Endometrium (tissue), 2 donors: Measurements from ENCODE around the gene ZPLD1.

Experiments
- FAIRE-seq: peaks from 2 replicates; lab custom pipeline; 2012; peaks lifted over from hg19 to GRCh38; lab: Jason Lieb, UNC
- donor health status: control.
- donor health status: control.

Gene ZPLD1

DNA sequence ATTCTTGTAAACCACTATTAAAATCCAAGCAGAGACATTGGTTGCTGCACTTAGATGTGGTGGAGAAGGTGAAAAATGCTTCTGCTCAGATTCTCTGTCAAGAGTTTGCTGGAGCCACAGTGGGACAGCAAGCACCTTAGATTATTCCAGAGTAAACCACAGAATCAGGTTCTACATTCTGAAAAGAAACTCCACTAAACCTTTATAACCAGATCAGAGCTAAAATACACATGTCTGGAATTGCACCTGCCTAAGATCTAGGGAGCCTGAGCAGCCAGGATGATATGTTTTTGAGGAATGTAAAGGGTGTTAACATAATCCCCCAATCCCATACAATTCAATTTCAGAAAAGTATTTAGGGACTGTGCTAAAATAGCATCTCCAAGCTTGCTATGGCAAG, at the start of gene ZPLD1:
TSS of gene ZPLD1 (plus strand) at position 301 of the 400 bp plus-strand sequence. CDS start 3,473 bp downstream, outside the sequence.
- FAIRE-seq = no peak

DNA sequence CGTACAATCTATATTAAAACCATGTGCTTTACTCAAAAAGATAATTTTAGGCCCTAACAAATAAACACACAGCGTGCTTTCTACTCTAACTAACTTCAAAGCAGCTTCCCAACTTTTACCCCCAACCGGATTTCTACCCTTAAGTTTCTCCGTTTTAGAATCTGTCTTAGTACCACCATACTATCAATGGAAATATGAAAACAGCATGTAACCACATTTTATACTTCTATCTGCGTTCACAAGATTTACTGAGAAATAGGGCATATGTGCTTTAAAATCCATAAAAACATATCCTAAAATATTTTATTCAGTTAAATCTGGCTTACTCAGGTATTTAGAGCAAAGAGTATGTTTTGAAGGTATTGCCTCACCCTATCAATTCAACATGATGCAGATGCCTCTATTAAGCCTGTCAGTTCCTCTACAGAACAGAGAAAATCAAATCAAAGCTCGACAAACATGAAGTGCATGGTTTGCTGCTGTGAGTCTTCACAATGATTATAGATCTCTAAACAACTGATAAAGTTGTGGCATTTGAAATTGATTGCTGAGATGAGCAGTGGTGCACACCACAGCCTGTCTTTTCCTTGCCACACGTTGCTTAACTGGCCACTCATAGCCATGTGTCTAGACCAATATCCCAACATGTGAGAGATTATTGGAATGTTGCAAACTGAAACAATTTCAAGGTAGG, 44.5 kb upstream of the ZPLD1 start:
- FAIRE-seq = no peak

DNA sequence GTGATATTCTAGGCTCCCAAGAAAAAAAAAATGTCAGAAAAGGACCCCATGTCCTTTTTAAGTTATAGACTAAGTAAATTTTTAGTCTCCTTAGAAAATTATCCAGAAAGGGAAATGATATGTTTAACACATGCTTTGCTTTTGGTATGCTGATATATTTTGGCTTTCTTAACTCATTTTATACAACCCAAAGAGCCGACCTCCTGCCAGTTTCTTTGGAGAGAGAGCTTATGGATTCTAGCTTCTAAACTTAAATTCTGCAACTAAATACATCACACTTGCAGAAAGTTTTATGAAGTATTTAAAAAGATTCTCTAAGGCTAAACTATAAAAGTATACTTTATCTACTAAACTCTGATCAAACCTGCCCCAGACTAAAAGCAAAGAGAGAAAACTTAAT, 43.9 kb upstream of the ZPLD1 start:
- FAIRE-seq = no peak

DNA sequence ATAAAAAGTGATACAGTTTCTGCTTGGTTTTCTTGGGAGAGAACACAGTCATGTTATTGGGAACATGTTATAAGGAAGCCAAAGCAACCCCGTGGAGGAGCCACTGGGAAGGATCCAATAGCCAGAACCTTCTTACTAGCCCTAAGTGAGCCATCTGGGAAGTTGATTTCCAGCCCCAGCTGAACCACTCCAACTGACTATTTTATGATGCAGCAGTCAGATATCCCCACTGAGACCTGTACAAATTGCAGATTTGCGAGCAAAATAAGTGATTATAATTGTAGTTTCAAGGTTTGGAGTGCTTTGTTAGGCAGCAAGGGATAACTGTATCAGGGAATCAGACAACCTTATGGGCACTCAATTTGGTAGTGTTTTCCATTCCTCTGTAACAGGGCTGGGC, 43.3 kb upstream of the ZPLD1 start:
- no peak for FAIRE-seq

DNA sequence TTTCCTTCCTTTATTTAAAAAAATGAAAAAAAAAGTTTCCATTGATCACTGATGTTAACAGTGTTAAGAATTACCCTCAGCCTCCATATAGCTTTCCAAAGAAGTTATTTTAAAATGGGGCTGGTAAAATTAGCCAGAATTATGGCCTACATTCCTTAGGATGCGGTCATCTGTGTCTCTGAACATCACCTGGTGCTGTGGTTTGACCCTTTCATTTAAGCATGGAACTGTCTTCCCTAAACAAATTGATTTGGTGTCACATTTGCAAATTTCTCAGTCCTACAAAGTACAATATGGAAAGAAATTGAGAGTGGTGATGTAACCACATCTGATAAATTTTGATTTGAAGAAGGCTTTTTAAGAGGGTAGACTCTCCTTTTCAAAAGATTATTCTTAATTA, 40.3 kb upstream of the ZPLD1 start:
- no peak for FAIRE-seq

DNA sequence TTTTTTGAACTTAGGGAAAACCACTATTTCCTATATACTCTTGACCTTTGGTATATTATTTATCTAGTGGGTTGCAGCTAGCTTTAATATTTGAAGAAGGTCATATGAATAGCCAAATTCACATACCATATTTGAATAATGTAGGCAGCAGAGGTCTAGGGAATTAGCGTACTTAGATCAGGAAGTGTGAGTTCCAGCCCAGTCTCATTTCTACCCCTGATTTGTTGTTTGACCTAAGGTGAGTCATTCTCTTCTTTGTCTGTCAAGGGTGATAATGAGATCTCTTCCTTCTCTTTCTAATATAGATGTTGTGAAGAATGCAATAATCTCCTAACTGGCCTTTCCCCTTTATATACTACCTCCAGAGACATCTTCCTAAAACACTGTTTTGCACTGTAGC, 36.6 kb upstream of the ZPLD1 start:
- no peak for FAIRE-seq

DNA sequence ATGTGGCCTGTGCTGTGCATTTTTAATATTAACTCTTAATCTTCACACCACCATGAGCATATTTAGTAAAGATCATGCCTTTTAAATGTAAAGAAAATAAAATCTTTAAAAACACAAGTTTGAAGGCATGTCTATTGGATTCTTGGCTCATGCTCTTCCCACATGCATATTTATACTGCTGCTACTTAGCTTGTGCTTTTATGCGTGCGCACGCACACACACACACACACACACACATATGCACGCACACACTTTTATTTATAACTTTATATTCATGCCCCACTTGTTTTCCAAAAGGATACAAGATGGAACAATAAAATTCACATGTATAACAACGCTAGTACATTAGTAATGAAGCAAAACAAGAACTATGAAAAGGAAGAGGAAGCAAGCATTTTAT, 36.1 kb upstream of the ZPLD1 start:
- no peak for FAIRE-seq

DNA sequence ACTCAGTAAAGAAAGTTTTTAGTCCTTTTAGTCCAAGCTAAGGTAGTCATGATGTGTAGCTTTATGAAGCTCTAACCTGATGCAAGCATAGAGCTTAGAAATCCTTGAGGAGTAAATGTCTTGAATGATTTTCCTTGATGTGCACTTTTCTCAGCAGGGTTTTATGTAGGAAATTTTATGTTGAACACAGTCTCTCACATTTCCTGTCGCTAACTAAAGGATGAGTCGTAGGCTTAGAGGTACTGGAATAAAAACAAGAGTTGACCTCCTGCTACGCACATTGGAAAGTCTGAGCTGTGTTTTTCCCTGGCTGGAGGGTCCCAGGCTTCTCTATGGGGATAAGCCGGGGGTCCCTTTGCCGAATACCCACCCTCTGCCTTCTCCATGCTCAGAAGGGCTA, 34.7 kb upstream of the ZPLD1 start:
- no peak for FAIRE-seq

DNA sequence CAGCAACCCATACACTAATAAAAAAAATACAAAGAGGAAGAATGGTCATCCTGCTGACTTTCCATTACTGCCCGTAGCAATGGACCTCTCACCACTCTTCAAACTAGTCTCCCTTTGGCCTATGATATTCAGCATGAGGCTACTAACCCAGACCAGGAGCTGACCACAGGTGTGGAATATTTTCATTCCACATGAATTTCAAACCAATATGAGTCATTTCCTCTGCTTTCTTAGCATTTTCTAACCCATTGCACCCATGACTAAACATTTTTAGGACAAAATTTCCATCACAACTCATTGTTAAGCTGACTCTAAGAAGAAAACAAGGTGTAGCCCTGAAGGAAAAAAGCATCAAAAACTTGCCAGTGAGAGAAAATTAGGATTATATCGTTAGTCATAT, 34.0 kb upstream of the ZPLD1 start:
- no peak for FAIRE-seq

DNA sequence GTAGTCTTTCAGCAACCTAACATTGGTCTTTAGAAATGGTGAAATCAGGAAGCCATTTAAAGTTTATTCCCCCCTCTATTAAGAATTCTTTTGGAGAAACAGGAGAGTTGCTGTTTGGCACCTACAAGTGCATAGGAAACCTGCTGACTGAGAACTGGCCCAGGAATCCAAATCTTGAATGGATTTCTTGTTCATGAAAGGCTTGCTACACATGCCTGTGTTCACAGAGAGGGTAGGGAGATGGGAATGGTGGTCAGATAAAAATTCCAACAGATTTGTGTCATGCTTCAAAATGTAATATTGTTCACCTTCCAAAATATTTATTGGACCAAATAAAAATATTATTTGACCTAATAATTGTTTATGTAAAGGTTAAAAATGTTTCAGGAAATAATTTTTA, 24.2 kb upstream of the ZPLD1 start:
- no peak for FAIRE-seq

DNA sequence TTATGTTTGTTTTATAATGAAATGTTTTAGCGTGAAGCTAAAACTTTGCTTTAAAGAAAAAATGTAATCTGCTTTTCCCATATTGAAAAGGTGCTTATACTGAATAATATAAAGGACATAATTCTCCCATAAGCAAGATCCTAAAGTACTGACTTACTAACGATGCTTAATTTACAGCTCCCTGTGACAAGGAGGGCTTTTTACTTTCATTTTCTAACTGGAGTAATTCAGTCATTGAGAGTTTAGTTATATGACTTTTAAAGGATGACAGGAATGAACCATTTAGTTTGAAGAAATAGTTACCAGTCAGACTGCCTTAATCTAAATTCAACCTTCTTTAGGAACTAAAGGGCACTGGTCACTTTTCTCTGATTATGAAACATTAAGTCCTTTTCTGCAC, 19.3 kb upstream of the ZPLD1 start:
- FAIRE-seq = no peak

DNA sequence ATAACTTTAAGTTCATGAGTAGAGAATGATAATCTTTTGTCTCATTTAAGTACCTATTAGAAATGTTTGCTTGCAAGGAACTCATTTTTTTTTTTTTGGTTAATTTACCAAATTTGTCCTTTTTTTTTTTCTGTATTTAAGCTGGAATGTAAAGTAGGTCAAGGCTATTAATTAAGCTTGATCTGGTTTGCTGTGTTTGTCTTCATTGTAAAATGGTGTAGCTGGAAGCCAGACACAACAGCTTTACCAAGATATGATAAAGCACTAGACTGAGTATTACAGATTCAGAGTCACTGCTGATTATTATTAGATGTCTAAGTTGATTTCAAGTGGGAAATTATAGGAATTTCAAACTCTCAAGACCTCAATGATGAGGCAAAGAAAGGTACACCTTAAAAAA, 15.0 kb upstream of the ZPLD1 start:
- FAIRE-seq = no peak

DNA sequence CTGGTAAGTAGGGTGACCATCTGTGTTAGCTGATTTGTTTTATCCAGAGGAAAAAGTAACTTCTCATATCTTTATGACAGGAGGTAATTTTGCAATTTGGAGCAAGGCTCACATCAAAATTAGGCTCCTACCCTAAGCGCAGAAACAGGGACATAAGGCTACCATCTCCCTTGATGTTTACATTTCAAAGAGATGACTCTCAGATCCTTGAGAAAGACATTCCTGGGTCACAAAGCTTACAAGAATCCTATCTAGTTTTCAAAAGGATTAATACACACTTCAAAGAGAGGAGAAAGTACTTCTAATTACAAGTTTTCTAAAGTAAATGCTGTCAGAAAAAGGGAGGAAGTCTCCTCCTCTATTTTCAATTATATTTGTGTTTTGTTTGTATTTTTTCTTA, 7.0 kb downstream of the ZPLD1 start:
- no peak for FAIRE-seq

DNA sequence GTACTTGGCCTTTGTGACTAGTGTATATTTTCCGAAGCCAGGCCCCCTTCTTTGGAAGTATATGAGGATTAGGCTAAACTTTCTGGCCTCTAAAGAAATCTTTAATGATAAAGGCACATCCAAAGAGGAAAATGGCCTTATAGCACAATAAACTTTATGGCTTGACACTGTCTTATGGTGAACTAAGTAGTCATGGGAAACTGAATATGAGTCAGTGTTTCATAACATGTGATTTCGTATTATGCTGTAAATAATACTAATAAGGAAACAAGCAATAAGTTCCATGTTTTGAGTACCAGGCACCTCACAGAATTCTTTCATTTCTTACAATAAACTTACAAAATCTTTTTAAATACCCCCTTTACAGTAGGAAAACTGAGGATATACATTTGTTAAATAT, 8.2 kb downstream of the ZPLD1 start:
- FAIRE-seq = no peak

DNA sequence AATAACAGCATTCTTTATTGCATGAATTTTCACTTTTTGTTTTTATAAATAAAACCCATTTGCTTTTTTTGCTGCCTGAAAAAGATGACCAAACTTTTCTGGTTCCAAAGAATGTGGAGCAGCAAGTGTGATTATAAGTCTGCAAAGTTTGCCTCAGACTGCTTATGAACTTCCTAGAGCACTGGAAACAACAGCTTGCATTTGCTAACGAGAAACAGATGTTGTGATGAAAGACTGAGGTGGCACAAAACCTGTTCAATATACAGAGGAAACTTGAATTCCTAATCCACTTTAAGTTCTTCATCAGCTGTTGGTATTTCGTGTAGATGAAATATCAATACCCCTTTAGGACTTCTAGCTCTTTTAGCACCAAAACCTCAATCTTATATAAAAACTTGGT, 9.3 kb downstream of the ZPLD1 start:
- no peak for FAIRE-seq

DNA sequence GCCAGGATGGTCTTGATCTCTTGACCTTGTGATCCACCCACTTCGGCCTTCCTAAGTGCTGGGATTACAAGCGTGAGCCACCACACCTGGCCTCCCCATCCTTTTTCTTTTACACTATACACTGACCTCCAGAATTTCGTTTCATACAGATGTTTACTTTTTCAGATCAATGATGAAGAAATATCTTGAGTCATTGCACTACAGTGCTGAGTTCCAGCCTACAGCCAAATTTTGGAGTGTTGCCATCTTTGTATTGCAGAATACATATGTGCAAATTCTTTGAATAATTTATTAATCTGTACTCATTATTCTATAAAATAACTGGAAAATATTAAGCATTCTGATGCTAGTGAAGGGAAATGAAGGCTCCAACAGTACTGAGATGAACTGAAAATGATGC, 12.5 kb downstream of the ZPLD1 start:
- no peak for FAIRE-seq

DNA sequence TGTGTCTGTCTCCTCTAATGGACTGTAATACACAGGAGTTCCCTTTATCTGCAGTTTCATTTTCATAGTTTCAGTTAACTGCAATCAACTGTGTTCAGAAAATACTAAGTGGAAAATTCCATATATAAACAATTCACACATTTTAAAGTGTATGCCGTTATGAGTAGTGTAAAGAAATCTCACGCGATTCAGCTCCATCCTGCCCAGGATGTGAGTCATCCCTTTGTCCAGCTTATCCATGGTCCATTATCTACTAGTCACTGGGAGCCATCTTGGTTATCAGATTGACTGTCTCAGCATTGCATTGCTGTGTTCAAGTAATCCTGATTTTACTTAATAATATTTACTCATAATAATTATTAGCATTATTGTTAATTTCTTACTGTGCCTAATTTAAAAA, 14.5 kb downstream of the ZPLD1 start:
- no peak for FAIRE-seq

DNA sequence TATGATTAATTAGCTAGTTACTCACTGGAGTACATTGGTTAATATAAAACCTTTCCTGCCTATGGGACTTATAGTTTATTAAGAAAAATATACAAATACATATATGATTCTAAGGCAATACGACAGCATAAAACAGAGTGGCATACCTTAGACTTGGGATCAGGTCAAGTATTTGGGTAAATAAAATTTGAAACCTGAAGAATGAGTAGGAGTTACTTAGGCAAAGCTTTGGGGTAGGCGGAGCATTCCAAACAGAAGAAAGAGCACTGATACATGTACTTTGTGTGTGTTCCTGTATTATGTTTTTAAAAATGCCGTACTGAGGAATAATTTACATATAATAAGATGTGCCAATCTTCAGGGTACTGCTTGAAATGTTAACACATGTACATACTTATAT, 15.1 kb downstream of the ZPLD1 start:
- no peak for FAIRE-seq

DNA sequence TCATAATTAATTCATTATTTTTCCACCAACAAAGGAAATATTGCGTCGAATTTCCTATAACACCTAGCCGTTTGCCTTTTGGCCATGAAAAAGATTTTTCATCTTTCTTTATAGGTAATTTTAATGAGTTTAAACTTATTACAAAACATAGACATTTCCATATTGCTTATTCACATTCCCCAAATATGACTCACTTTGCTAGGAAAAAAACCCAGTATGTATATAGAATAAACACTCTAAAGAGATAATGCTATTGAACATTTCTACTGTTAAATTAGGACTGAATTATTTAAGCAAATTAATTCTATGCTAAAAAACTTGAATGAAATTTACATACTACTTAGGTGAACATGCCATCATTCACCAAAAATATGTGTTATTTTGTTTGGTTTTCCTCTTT, 16.2 kb downstream of the ZPLD1 start:
- no peak for FAIRE-seq

DNA sequence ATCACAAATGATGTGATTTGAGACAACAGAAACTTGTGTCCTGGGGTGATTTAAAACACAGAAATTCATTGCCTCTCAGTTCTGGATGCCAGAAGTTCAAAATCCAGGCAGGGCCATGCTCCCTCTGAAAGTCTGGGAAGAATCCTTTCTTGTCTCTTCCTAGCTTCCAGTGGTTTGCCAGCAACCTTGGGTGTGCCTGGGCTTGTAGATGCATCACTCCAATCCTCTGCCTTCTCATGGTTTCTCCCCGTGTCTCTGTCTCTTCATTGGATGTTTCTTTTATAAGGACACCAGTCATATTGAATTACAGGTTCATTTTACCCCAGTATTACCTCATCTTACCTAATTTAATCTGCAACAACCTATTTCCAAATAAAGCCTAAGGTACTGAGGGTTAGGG, 16.7 kb downstream of the ZPLD1 start:
- no peak for FAIRE-seq

DNA sequence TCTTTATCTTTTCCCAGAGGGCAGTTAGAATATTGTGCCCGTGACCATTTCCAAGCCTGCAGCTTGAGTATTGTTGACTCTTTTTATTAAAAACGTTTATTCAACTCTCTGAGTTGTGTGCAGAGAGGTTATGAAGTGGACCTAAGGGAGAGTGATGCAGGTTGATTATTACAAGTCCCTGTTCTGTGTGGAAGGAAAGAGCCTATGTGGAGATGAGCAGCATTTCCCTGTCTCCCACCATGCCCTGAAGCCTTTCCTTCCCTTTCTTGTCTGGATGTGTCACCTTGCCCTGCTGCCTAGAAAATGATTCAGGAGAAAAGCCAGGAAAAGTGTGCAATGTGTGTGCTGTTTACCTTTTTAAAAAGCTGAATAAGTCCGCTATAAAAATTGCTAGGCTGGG, 19.4 kb downstream of the ZPLD1 start:
- no peak for FAIRE-seq

DNA sequence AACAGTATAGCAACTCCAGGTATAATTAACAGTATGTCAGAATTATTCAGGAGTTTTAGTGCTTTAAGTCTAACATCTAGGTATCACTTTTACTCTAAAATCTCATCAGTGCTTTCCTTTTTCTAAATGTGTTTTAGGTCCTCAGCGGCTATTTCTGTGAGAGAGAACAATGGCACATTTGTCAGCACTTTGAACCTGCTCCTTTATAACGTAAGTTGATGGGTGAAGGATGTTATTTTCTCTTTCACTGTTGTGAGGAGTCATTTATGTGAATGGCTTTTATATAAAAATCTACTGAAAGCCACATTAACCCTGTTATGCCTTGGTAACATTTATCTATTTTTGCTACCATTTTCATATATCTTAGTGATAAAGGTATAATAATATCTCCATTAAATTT, 22.8 kb downstream of the ZPLD1 start:
- no peak for FAIRE-seq

DNA sequence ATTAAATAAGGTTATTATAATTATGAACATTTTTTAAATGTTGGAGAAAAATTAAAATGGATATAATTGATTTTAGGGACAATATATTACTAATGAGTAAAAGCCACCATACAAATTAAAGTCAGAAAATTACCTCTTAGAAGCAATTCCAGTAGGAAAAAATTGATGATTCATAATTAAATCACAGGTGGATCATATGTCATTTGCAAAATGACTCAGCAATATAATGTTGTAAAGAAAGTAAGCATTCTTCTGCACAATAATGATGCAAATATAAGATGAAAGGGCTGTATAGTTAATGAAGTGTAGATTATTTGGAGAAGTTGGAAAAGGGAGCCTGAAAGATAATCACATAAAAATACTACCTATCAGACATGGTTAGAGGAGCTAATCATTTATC, 25.8 kb downstream of the ZPLD1 start:
- no peak for FAIRE-seq

DNA sequence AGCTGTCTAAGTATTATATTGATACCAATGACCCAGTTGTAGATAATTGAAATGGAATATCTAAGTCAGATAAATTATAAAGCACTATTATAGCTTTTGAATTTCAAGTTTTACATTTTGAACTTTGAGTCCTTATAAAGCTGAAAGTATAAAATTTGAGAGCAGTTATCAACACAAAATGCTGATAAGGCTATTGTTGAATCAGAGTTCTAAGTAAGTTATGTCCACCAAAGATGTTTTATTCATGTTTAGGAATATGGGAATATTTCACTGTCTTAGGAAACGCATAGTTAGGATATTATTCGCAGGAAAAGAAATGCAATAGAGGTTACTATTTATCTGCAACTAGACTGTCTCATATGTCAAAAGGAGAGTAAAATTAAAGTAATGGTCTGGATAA, 29.4 kb downstream of the ZPLD1 start:
- no peak for FAIRE-seq

DNA sequence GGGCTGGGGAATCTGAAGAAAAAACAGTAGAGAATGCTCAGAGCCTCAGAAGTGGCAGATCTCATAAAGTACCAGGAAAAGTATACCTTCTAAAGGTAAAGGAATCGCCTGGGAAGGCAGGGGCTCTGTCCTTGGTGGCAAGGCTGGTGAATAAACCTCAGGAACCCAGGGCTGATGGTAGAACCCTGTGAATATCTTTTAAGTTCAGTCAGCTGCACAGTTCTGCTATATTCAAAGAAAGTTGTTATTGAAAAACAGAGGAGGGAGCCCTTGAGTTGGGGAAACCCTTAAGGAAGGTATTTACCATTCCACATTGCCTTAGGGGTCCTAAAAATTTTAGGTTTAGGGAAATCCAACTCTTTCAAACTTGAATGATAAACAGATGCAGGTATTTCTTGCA, 31.2 kb downstream of the ZPLD1 start:
- no peak for FAIRE-seq
